HL-60/S4 treated with phorbol 12-myristate 13-acetate at 8.2 ng/mL for 4 days and 3 days (cell line): Measurements from ENCODE around the gene ACTA1.
"Not testable (repeated sequence)": the region's sequence is repeated elsewhere in the genome, so short reads cannot be mapped to it uniquely, and the experiment has no call there.

Source experiments
- in situ Hi-C: fragments of 300-500 bp; cut with MboI; formaldehyde crosslinking; loops from 2 replicates; pipeline ENCODE4 v1.15.0; 2022; ENCODE audit warnings: low sequenced_read_pairs

Gene ACTA1

GRCh38 chr1:229410370-229410691, 23.6 kb downstream of the ACTA1 start:
- in situ Hi-C loops = no loop called here

GRCh38 chr1:229409616-229410369, 24.1 kb downstream of the ACTA1 start:
- in situ Hi-C loops = no loop called here

GRCh38 chr1:229408458-229409037, 25.3 kb downstream of the ACTA1 start:
- in situ Hi-C loops = no loop called here

GRCh38 chr1:229407206-229408026, 26.5 kb downstream of the ACTA1 start:
- in situ Hi-C loops = no loop called here

- in situ Hi-C loops = no loop called here
Measured at GRCh38 chr1:229406798-229407197, 27.1 kb downstream of the ACTA1 start.

- in situ Hi-C loops = no loop called here
Measured at GRCh38 chr1:229403573-229403972, 30.3 kb downstream of the ACTA1 start.

GRCh38 chr1:229402993-229403392, 30.9 kb downstream of the ACTA1 start:
- in situ Hi-C loops = no loop called here

GRCh38 chr1:229402329-229402728, 31.6 kb downstream of the ACTA1 start:
- in situ Hi-C loops = not testable (repeated sequence)

GRCh38 chr1:229397762-229398161, 36.1 kb downstream of the ACTA1 start:
- in situ Hi-C loops = no loop called here

GRCh38 chr1:229396585-229397206, 37.2 kb downstream of the ACTA1 start:
- in situ Hi-C loops = no loop called here

GRCh38 chr1:229394517-229394916, 39.4 kb downstream of the ACTA1 start:
- in situ Hi-C loops = not testable (repeated sequence)

GRCh38 chr1:229392936-229393335, 41.0 kb downstream of the ACTA1 start:
- in situ Hi-C loops = no loop called here

GRCh38 chr1:229390130-229390529, 43.8 kb downstream of the ACTA1 start:
- in situ Hi-C loops = no loop called here

GRCh38 chr1:229388897-229389580, 44.9 kb downstream of the ACTA1 start:
- in situ Hi-C loops = no loop called here

- in situ Hi-C loops = no loop called here
Measured at GRCh38 chr1:229385853-229386456, 47.9 kb downstream of the ACTA1 start.

- in situ Hi-C loops = no loop called here
Measured at GRCh38 chr1:229384822-229385221, 49.1 kb downstream of the ACTA1 start.

- in situ Hi-C loops = no loop called here
Measured at GRCh38 chr1:229383961-229384360, 49.9 kb downstream of the ACTA1 start.

- in situ Hi-C loops = no loop called here
Measured at GRCh38 chr1:229383188-229383587, 50.7 kb downstream of the ACTA1 start.
